Loucy (cell line): Measurements from ENCODE around the gene FLYWCH2.

ENCODE experiments used
- H2AFZ ChIP-seq: fragments of 200-600 bp; sonication (generic); 2 replicates; pipeline ENCODE4 v1.6.0; 2016; ENCODE audit warnings: antibody characterized with exemption, mild to moderate bottlenecking, low read length, moderate library complexity
- H3F3A ChIP-seq: fragments of 200-600 bp; 2 replicates; pipeline ENCODE4 v1.6.0; 2016; ENCODE audit warnings: antibody characterized with exemption, low read depth, mild to moderate bottlenecking
- H3K27me3 ChIP-seq: fragments of 200-600 bp; sonication (generic); 2 replicates; pipeline ENCODE4 v1.6.1; 2014; ENCODE audit warnings: low read length, mild to moderate bottlenecking; ENCODE audit not compliant: insufficient read depth, poor library complexity, severe bottlenecking
- H3K36me3 ChIP-seq: fragments of 200-600 bp; sonication (generic); 2 replicates; pipeline ENCODE4 v1.6.1; 2016; ENCODE audit warnings: low read length; ENCODE audit not compliant: insufficient read depth
- H3K4me1 ChIP-seq: fragments of 200-600 bp; sonication (generic); 2 replicates; pipeline ENCODE4 v1.5.1; 2014; ENCODE audit warnings: low read length, mild to moderate bottlenecking; ENCODE audit not compliant: insufficient read depth, poor library complexity, severe bottlenecking
- H3K4me2 ChIP-seq: fragments of 200-600 bp; sonication (generic); 2 replicates; pipeline ENCODE4 v1.6.0; 2014; ENCODE audit warnings: antibody characterized with exemption, low read length, low read depth, mild to moderate bottlenecking; ENCODE audit not compliant: poor library complexity, severe bottlenecking
- H3K4me3 ChIP-seq: fragments of 200-600 bp; sonication (generic); 2 replicates; pipeline ENCODE4 v1.5.1; 2014; ENCODE audit warnings: low read length, mild to moderate bottlenecking, mixed read lengths; ENCODE audit not compliant: poor library complexity, severe bottlenecking
- H3K79me2 ChIP-seq: fragments of 200-600 bp; sonication (generic); 2 replicates; pipeline ENCODE4 v1.6.1; 2014; ENCODE audit warnings: low read length; ENCODE audit not compliant: insufficient read depth
- H3K9ac ChIP-seq: fragments of 200-600 bp; sonication (generic); 2 replicates; pipeline ENCODE4 v1.6.0; 2014; ENCODE audit warnings: mild to moderate bottlenecking, low read depth, low read length, moderate library complexity; ENCODE audit not compliant: poor library complexity, severe bottlenecking
- H3K9me2 ChIP-seq: fragments of 200-600 bp; sonication (generic); replicated peaks from 2 replicates; pipeline ENCODE4 v1.6.1; 2016; ENCODE audit warnings: low read depth, low read length, mixed read lengths
- H3K9me3 ChIP-seq: fragments of 200-600 bp; sonication (generic); 2 replicates; pipeline ENCODE4 v1.6.1; 2014; ENCODE audit warnings: mild to moderate bottlenecking, antibody characterized with exemption, low read length, low read depth; ENCODE audit not compliant: insufficient read depth
- H4K20me1 ChIP-seq: fragments of 200-600 bp; sonication (generic); 2 replicates; pipeline ENCODE4 v1.6.0; 2014; ENCODE audit warnings: antibody characterized with exemption, low read length, mild to moderate bottlenecking; ENCODE audit not compliant: insufficient read depth, poor library complexity, severe bottlenecking
- CTCF ChIP-seq: fragments of 200-600 bp; sonication (generic); conservative IDR thresholded peaks from 2 replicates; pipeline ENCODE4 v1.5.1; 2014; ENCODE audit warnings: mild to moderate bottlenecking, antibody characterized with exemption, low read length
- EZH2phosphoT487 ChIP-seq: fragments of 200-600 bp; IDR thresholded peaks from 2 replicates; pipeline ENCODE4 v1.6.1; 2018; ENCODE audit warnings: antibody characterized with exemption, mild to moderate bottlenecking, moderate library complexity, borderline replicate concordance

FLYWCH2 gene

GRCh38 chr16:2846511-2847310, 36.3 kb upstream of the FLYWCH2 start:
- Histone ChIP-seq H3K4me3 (no peak overlapping the region), H3K4me2 (no peak overlapping the region), H3K9ac (no peak overlapping the region), H3K36me3 (no peaks in the 10 kb centered on the region), H2AFZ (no peak overlapping the region), H3K27me3 (no peaks in the 10 kb centered on the region), H3K79me2 (no peaks in the 10 kb centered on the region), H4K20me1 (no peaks in the 10 kb centered on the region), H3K4me1 (no peaks in the 10 kb centered on the region), H3F3A (no peaks in the 10 kb centered on the region), H3K9me3 (no peaks in the 10 kb centered on the region), H3K9me2 (no peaks in the 10 kb centered on the region)
- TF ChIP-seq CTCF (no peak), EZH2phosphoT487 (no peak)

- no peak overlapping the region for H2AFZ ChIP-seq
- no peaks in the 10 kb centered on the region for H3K9me2 ChIP-seq
- no peak overlapping the region for H3K4me3 ChIP-seq
- H3K4me1 ChIP-seq, result no peaks in the 10 kb centered on the region
- TF ChIP-seq CTCF, result no peak
- no peak for TF ChIP-seq EZH2phosphoT487
- H3K27me3 ChIP-seq, result no peaks in the 10 kb centered on the region
- no peaks in the 10 kb centered on the region for H3F3A ChIP-seq
- no peaks in the 10 kb centered on the region for H3K9me3 ChIP-seq
- no peaks in the 10 kb centered on the region for H3K36me3 ChIP-seq
- no peak overlapping the region for H3K9ac ChIP-seq
- H3K79me2 ChIP-seq, result no peaks in the 10 kb centered on the region
- H3K4me2 ChIP-seq, result no peak overlapping the region
- no peaks in the 10 kb centered on the region for H4K20me1 ChIP-seq
Measured at GRCh38 chr16:2848933-2849725, 33.9 kb upstream of the FLYWCH2 start.

- H3K9me3 ChIP-seq, result no peaks in the 10 kb centered on the region
- no peaks in the 10 kb centered on the region for H3K4me1 ChIP-seq
- H3K9ac ChIP-seq, result no peak overlapping the region
- H3F3A ChIP-seq, result no peaks in the 10 kb centered on the region
- no peak overlapping the region for H2AFZ ChIP-seq
- H3K9me2 ChIP-seq, result no peaks in the 10 kb centered on the region
- H4K20me1 ChIP-seq, result no peaks in the 10 kb centered on the region
- no peaks in the 10 kb centered on the region for H3K27me3 ChIP-seq
- no peak overlapping the region for H3K4me3 ChIP-seq
- no peaks in the 10 kb centered on the region for H3K36me3 ChIP-seq
- H3K79me2 ChIP-seq, result no peaks in the 10 kb centered on the region
- H3K4me2 ChIP-seq, result no peak overlapping the region
- TF ChIP-seq CTCF (no peak), EZH2phosphoT487 (no peak)
Measured at GRCh38 chr16:2852003-2852730, 30.8 kb upstream of the FLYWCH2 start.
